Panc1 (cell line): ENCODE results near the gene ELOVL1.
"Not testable (repeated sequence)": the region's sequence is repeated elsewhere in the genome, so short reads cannot be mapped to it uniquely, and the experiment has no call there.

ENCODE experiments used
- CTCF ChIP-seq: fragments of 450-650 bp; IDR thresholded peaks from 2 replicates; pipeline ENCODE4 v1.5.1; 2017; ENCODE audit warnings: mild to moderate bottlenecking
- POLR2AphosphoS5 ChIP-seq: IDR thresholded peaks from 2 replicates; pipeline ENCODE4 v1.6.1; 2012; ENCODE audit warnings: mild to moderate bottlenecking, low read depth, low read length, moderate library complexity
- REST ChIP-seq, 2 experiments: IDR thresholded peaks; 2 replicates each; pipeline ENCODE4 v1.6.1; 2011 to 2012; ENCODE audit warnings: low read depth in 2 of 2, control low read depth in 1 of 2, low read length in 1 of 2, mild to moderate bottlenecking in 1 of 2, moderate library complexity in 1 of 2; ENCODE audit not compliant: insufficient read depth in 1 of 2

GRCh38 chr1:43400441-43400840 lies 32.6 kb upstream of the ELOVL1 start:
- TF ChIP-seq CTCF; POLR2AphosphoS5; REST (IDR thresholded peaks at IDR 0.05; ENCODE audit: insufficient read depth in 1 of 2, low read depth in 2 of 2, low read length in 1 of 2): not testable (repeated sequence)
